ENCODE results near the gene FAM222B.

- TF ChIP-seq CTCF (IDR thresholded peaks at IDR 0.05; ENCODE audit: low read depth, low read length, poor library complexity, severe bottlenecking) (no peak), EZH2phosphoT487 (IDR thresholded peaks at IDR 0.05; ENCODE audit: borderline replicate concordance, low read length) (no peak)
Measured at GRCh38 chr17:28892024-28892423, 49.4 kb upstream of the FAM222B start.

Measured in DOHH2 (cell line).